Measurements from ENCODE around the gene BHLHA15. TPM values are rescaled to one million over a fixed set of nuclear protein-coding genes. Genes with fewer than 3 reads are reported as not detected.

Gene BHLHA15
- total RNA-seq, 1 experiment from 2014 or later: 3.4 TPM

DNA sequence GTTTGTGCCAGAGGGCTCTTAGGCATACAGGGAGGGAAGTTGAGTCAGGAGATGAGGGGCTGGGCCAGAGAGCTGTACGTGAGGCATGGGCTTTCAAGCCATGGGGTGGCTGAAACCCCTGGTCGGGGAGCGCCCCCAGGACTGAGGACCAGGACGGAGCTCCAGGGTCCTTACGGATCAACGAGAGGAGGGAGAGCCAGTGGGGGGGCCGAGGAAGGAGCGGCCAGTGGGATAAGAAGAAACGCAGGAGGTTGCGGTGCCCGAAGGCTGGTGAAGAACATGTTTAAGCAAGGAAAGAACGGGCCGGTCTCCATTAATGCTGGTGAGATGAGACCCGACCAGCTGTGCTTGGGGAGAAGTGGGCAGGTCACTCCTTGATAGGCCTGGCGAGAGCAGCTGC is 43.6 kb upstream of the BHLHA15 start:
- peaks cover 6% of the 10 kb centered on the region for H3K4me1 Mint-ChIP-seq (ENCODE audit: low read depth, unreplicated experiment)
- TF ChIP-seq, protein P1, sequence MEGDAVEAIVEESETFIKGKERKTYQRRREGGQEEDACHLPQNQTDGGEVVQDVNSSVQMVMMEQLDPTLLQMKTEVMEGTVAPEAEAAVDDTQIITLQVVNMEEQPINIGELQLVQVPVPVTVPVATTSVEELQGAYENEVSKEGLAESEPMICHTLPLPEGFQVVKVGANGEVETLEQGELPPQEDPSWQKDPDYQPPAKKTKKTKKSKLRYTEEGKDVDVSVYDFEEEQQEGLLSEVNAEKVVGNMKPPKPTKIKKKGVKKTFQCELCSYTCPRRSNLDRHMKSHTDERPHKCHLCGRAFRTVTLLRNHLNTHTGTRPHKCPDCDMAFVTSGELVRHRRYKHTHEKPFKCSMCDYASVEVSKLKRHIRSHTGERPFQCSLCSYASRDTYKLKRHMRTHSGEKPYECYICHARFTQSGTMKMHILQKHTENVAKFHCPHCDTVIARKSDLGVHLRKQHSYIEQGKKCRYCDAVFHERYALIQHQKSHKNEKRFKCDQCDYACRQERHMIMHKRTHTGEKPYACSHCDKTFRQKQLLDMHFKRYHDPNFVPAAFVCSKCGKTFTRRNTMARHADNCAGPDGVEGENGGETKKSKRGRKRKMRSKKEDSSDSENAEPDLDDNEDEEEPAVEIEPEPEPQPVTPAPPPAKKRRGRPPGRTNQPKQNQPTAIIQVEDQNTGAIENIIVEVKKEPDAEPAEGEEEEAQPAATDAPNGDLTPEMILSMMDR (IDR thresholded peaks at IDR 0.05; ENCODE audit: insufficient read depth in 1 of 2, low read depth in 1 of 2, low read length in 1 of 2, severe bottlenecking in 1 of 2, unreplicated experiment in 1 of 2): no peak
- ChIA-PET CTCF (interaction anchor here (1.4 to 5.5 kb wide), 3 partner anchors 23 to 145 kb away, joined by 3 to 79 read pairs (median 3); no protein-coding TSS in a partner anchor), POLR2A (no interaction called here)
- H3K27ac Mint-ChIP-seq (ENCODE audit: unreplicated experiment): peak overlapping the region; percentile 33
- Histone ChIP-seq H3K4me3 (ENCODE audit: low read depth, low read length) (no peak overlapping the region), H3K36me3 (ENCODE audit: control insufficient read depth, insufficient read depth, low read length) (no peaks in the 10 kb centered on the region), H3K4me1 (no peaks in the 10 kb centered on the region), H3K27me3 (replicated peaks; ENCODE audit: control insufficient read depth, insufficient read depth, low read length) (no peaks in the 10 kb centered on the region), H3K9me3 (no peaks in the 10 kb centered on the region)
- intact Hi-C loops (cut with micrococcal nuclease; ENCODE audit: unreplicated experiment): loop anchor here (1.0 to 5.0 kb wide), 3 partner anchors 61 to 295 kb away; partner anchors contain the start of genes ASNS and LMTK2
- DNase-seq: no peak
- no peaks in the 10 kb centered on the region for H3K27me3 Mint-ChIP-seq (ENCODE audit: insufficient read depth, unreplicated experiment)
- no TSS peak for BruUV-seq (replicated peaks)
- H3K9me3 Mint-ChIP-seq (ENCODE audit: unreplicated experiment): no peaks in the 10 kb centered on the region
- peaks cover 14% of the 10 kb centered on the region for H3K36me3 Mint-ChIP-seq (ENCODE audit: insufficient read depth, unreplicated experiment)
- H3K4me3 Mint-ChIP-seq (ENCODE audit: unreplicated experiment): no peak overlapping the region

DNA sequence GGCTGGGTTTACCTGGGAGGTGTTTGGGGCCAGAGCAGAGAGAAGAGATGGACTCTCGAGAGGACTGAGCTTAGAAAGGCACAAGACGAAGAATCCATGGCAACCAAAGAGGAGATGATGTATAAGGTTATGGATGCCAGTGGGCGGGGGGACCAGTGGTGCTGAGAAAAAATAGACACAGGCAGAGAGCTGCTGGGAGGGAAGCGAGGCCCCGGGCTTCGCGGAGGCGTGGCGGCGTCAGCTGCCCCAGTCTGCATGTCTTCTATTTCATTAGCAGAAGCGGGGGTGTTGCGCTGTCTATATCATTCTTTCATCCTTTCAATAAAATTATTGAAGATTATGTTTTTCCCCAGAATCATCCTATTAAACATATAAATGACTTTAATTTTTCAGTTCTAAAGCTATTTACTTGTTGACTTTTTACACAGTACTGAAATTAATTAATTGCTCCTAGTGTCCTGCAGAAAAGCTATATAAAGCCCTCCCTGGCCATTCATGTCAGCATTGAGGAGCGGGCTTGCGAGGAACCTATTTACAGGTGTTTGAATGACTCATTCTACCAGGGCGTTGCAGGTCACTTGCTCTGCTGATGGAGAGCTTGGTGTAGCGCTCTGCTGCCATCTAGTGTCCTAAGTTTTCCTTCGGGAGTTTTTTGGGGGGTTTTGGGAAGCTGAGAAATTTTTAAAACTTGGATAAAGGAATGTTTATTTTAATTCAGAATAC is 42.9 kb upstream of the BHLHA15 start:
- Histone ChIP-seq H3K27me3 (replicated peaks; ENCODE audit: control insufficient read depth, insufficient read depth, low read length) (no peaks in the 10 kb centered on the region), H3K4me3 (ENCODE audit: low read depth, low read length) (no peak overlapping the region), H3K9me3 (no peaks in the 10 kb centered on the region), H3K36me3 (ENCODE audit: control insufficient read depth, insufficient read depth, low read length) (no peaks in the 10 kb centered on the region), H3K4me1 (0 out of 2 replicates have a peak, but pooled peaks cover 3% of the 10 kb centered on the region)
- BruUV-seq (replicated peaks): no TSS peak
- intact Hi-C loops (cut with micrococcal nuclease; ENCODE audit: unreplicated experiment): loop anchor here (1.0 to 5.0 kb wide), 3 partner anchors 62 to 296 kb away; partner anchors contain the start of genes ASNS and LMTK2
- POLR2A ChIA-PET: no interaction called here
- no peak overlapping the region for H3K27ac Mint-ChIP-seq (ENCODE audit: unreplicated experiment)
- H3K27me3 Mint-ChIP-seq (ENCODE audit: insufficient read depth, unreplicated experiment): no peaks in the 10 kb centered on the region
- H3K4me1 Mint-ChIP-seq (ENCODE audit: low read depth, unreplicated experiment): peaks cover 6% of the 10 kb centered on the region
- peaks cover 14% of the 10 kb centered on the region for H3K36me3 Mint-ChIP-seq (ENCODE audit: insufficient read depth, unreplicated experiment)
- no peak overlapping the region for H3K4me3 Mint-ChIP-seq (ENCODE audit: unreplicated experiment)
- CTCF ChIA-PET: interaction anchor here (0.5 to 5.5 kb wide), 10 partner anchors 23 to 154 kb away, joined by 3 to 79 read pairs (median 3); no protein-coding TSS in a partner anchor
- DNase-seq: peak; percentile 83 to 84
- H3K9me3 Mint-ChIP-seq (ENCODE audit: unreplicated experiment): no peaks in the 10 kb centered on the region
- TF ChIP-seq, protein P1 (IDR thresholded peaks at IDR 0.05; ENCODE audit: insufficient read depth in 1 of 2, low read depth in 1 of 2, low read length in 1 of 2, severe bottlenecking in 1 of 2, unreplicated experiment in 1 of 2): peak; percentile 86 to 93

DNA sequence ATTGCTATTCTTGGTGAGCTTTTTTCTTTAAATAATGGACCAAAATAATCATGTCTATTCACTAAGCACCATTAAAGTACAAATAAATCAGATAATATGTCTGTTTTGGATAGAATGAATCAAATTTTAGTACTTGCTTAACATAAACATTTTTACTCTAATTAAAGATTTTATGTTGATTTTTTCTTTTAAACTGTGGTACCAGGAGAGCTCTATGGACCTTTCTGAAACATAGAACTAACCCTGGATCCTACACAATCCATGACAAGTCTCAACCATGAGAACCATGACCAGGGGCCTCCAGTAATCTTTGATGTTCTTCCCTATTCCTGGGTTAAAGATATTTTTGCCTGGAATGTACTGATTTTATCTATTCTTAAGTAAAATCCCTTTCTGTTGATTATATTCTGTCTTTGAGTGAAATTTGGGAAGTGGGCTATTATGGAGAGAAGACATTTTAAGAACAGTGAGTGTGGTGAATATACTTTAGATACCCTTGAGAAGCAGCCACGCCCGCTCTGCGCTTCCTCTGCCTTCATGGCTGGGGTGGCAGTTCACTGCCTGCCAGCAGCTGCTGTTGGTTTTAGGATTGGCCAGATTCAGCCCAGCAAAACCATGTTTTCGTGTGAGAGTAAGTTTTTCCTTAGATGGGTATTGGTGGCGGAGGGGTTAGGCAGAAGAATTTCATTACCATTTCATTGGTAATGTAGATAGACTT is 42.2 kb upstream of the BHLHA15 start:
- DNase-seq: no peak
- Histone ChIP-seq H3K4me1 (0 out of 2 replicates have a peak, but pooled peaks cover 3% of the 10 kb centered on the region), H3K9me3 (no peaks in the 10 kb centered on the region), H3K36me3 (ENCODE audit: control insufficient read depth, insufficient read depth, low read length) (no peaks in the 10 kb centered on the region), H3K4me3 (ENCODE audit: low read depth, low read length) (no peak overlapping the region), H3K27me3 (replicated peaks; ENCODE audit: control insufficient read depth, insufficient read depth, low read length) (no peaks in the 10 kb centered on the region)
- H3K9me3 Mint-ChIP-seq (ENCODE audit: unreplicated experiment): no peaks in the 10 kb centered on the region
- POLR2A ChIA-PET: no interaction called here
- H3K27ac Mint-ChIP-seq (ENCODE audit: unreplicated experiment): no peak overlapping the region
- H3K4me3 Mint-ChIP-seq (ENCODE audit: unreplicated experiment): no peak overlapping the region
- H3K4me1 Mint-ChIP-seq (ENCODE audit: low read depth, unreplicated experiment): peaks cover 6% of the 10 kb centered on the region
- H3K27me3 Mint-ChIP-seq (ENCODE audit: insufficient read depth, unreplicated experiment): no peaks in the 10 kb centered on the region
- TF ChIP-seq, protein P1 (IDR thresholded peaks at IDR 0.05; ENCODE audit: insufficient read depth in 1 of 2, low read depth in 1 of 2, low read length in 1 of 2, severe bottlenecking in 1 of 2, unreplicated experiment in 1 of 2): peak in 1 of 2 experiments; percentile 3
- CTCF ChIA-PET: interaction anchor here (0.7 to 5.5 kb wide), 8 partner anchors 27 to 155 kb away, joined by 3 to 79 read pairs (median 4); no protein-coding TSS in a partner anchor
- intact Hi-C loops (cut with micrococcal nuclease; ENCODE audit: unreplicated experiment): loop anchor here (1.0 to 5.0 kb wide), 3 partner anchors 63 to 297 kb away; partner anchors contain the start of genes ASNS and LMTK2
- no TSS peak for BruUV-seq (replicated peaks)
- peaks cover 14% of the 10 kb centered on the region for H3K36me3 Mint-ChIP-seq (ENCODE audit: insufficient read depth, unreplicated experiment)
